ENCODE data around the gene ACTA1.

Gene ACTA1

GRCh38 chr1:229440851-229441537 lies 7.1 kb upstream of the ACTA1 start:
- TF ChIP-seq CTCF (IDR thresholded peaks at IDR 0.05) (no peak), ZFX (IDR thresholded peaks at IDR 0.05; ENCODE audit: borderline replicate concordance) (no peak)

GRCh38 chr1:229438021-229438420 lies 4.1 kb upstream of the ACTA1 start:
- TF ChIP-seq CTCF (IDR thresholded peaks at IDR 0.05) (no peak), ZFX (IDR thresholded peaks at IDR 0.05; ENCODE audit: borderline replicate concordance) (no peak)
- H3K27ac ChIP-seq: no peak overlapping the region

More at GRCh38 chr1:229440851-229441537, 7.1 kb upstream of the ACTA1 start:
- no peak overlapping the region for H3K27ac ChIP-seq

GRCh38 chr1:229437443-229437842 lies 3.5 kb upstream of the ACTA1 start:
- TF ChIP-seq CTCF (IDR thresholded peaks at IDR 0.05): no peak
- no peak for TF ChIP-seq ZFX (IDR thresholded peaks at IDR 0.05; ENCODE audit: borderline replicate concordance)
- H3K27ac ChIP-seq: no peak overlapping the region

- no peak overlapping the region for H3K27ac ChIP-seq
- TF ChIP-seq CTCF (IDR thresholded peaks at IDR 0.05) (no peak), ZFX (IDR thresholded peaks at IDR 0.05; ENCODE audit: borderline replicate concordance) (no peak)
Observed at GRCh38 chr1:229436201-229436600, 2.3 kb upstream of the ACTA1 start.

GRCh38 chr1:229434641-229435051 lies 752 bp upstream of the ACTA1 start:
- H3K27ac ChIP-seq: no peak overlapping the region
- TF ChIP-seq CTCF (IDR thresholded peaks at IDR 0.05) (no peak), ZFX (IDR thresholded peaks at IDR 0.05; ENCODE audit: borderline replicate concordance) (no peak)

GRCh38 chr1:229433364-229434004 lies 410 bp downstream of the ACTA1 start:
- H3K27ac ChIP-seq: no peak overlapping the region
- TF ChIP-seq CTCF (IDR thresholded peaks at IDR 0.05): no peak

GRCh38 chr1:229432905-229433304 lies 989 bp downstream of the ACTA1 start:
- no peak overlapping the region for H3K27ac ChIP-seq
- no peak for TF ChIP-seq CTCF (IDR thresholded peaks at IDR 0.05)
- no peak for TF ChIP-seq ZFX (IDR thresholded peaks at IDR 0.05; ENCODE audit: borderline replicate concordance)

Measured in 22Rv1 (cell line).